ENCODE measurements around the gene BTD.

- TF ChIP-seq CTCF (conservative IDR thresholded peaks at IDR 0.05 in 1 of 2, IDR thresholded peaks at IDR 0.05 in 1 of 2; ENCODE audit: low read depth in 1 of 2, low read length in 2 of 2) (no peak), EZH2 (IDR thresholded peaks at IDR 0.05; ENCODE audit: low read length, missing control alignments) (no peak)
Measured at GRCh38 chr3:15654127-15654526, 52.6 kb downstream of the BTD start.
